ENCODE measurements around the gene EXOSC7.

The EXOSC7 gene

GRCh38 chr3:45012577-45012976 is 36.5 kb downstream of the EXOSC7 start:
- no peak overlapping the region for H3K4me3 ChIP-seq (replicated peaks; ENCODE audit: low read depth, low read length)
- TF ChIP-seq CTCF (IDR thresholded peaks at IDR 0.05; ENCODE audit: low read depth, low read length, missing control alignments): no peak
- DNase-seq (ENCODE audit: extremely low read depth, low read depth): no peak

DNA sequence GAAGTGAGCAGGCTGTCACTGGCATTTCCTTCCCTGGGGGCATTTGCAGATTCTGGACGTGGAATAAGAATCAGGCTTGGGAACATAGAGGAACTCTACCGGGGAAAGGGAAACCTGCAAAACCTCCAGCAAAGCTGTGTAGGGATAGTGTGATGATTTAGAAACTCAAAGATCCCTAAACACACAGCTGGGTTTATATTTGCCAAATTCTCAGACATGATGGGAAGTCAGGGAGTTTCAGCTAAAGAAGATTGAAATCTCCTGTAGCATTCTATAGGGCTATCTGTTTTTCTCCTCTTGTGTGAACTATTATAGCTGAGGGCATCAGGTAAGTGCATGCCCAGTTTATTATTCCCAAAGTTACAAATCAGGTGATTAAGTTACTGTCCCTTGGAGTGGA is 40.9 kb downstream of the EXOSC7 start:
- no peak for DNase-seq (ENCODE audit: extremely low read depth, low read depth)
- no peak overlapping the region for H3K4me3 ChIP-seq (replicated peaks; ENCODE audit: low read depth, low read length)
- no peak for TF ChIP-seq CTCF (IDR thresholded peaks at IDR 0.05; ENCODE audit: low read depth, low read length, missing control alignments)

GRCh38 chr3:45017821-45018220 is 41.8 kb downstream of the EXOSC7 start:
- no peak for TF ChIP-seq CTCF (IDR thresholded peaks at IDR 0.05; ENCODE audit: low read depth, low read length, missing control alignments)
- DNase-seq (ENCODE audit: extremely low read depth, low read depth): no peak
- H3K4me3 ChIP-seq (replicated peaks; ENCODE audit: low read depth, low read length): no peak overlapping the region

GRCh38 chr3:45020534-45020933 is 44.5 kb downstream of the EXOSC7 start:
- DNase-seq (ENCODE audit: extremely low read depth, low read depth): no peak
- no peak for TF ChIP-seq CTCF (IDR thresholded peaks at IDR 0.05; ENCODE audit: low read depth, low read length, missing control alignments)
- H3K4me3 ChIP-seq (replicated peaks; ENCODE audit: low read depth, low read length): no peak overlapping the region

GRCh38 chr3:45021524-45022297 is 45.7 kb downstream of the EXOSC7 start:
- TF ChIP-seq CTCF (IDR thresholded peaks at IDR 0.05; ENCODE audit: low read depth, low read length, missing control alignments): no peak
- H3K4me3 ChIP-seq (replicated peaks; ENCODE audit: low read depth, low read length): no peak overlapping the region
- DNase-seq (ENCODE audit: extremely low read depth, low read depth): no peak

DNA sequence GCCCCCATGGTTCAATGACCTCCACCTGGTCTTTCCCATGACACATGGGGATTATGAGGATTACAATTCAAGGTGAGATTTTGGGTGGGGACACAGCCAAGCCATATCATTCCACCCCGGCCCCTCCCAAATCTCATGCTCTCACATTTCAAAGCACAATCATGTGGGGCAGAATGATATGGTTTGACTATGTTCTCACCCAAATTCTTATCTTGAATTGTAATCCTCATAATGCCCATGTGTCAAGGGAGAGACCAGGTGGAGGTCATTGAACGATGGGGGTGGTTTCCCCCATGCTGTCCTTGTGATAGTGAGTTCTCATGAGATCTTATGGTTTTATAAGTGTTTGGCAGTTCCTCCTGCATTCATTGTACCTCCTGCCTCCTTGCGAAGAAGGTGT is 47.6 kb downstream of the EXOSC7 start:
- no peak for DNase-seq (ENCODE audit: extremely low read depth, low read depth)
- no peak overlapping the region for H3K4me3 ChIP-seq (replicated peaks; ENCODE audit: low read depth, low read length)
- TF ChIP-seq CTCF (IDR thresholded peaks at IDR 0.05; ENCODE audit: low read depth, low read length, missing control alignments): no peak

All from HFF-Myc (cell line).